GM12874 (cell line): Measurements from ENCODE around the gene GRPR.

ENCODE experiments used
- CTCF ChIP-seq: IDR thresholded peaks from 2 replicates; pipeline ENCODE4 v1.5.1; 2011; ENCODE audit warnings: low read depth, mild to moderate bottlenecking, control low read depth, low read length, moderate library complexity; ENCODE audit not compliant: insufficient read depth

The GRPR gene

GRCh38 chrX:16114611-16115010 lies 8.8 kb upstream of the GRPR start:
- TF ChIP-seq CTCF: no peak

- TF ChIP-seq CTCF: no peak
Measured at GRCh38 chrX:16119353-16120220, 3.8 kb upstream of the GRPR start.

- TF ChIP-seq CTCF: no peak
Measured at GRCh38 chrX:16120431-16120830, 2.9 kb upstream of the GRPR start.

- no peak for TF ChIP-seq CTCF
Measured at GRCh38 chrX:16124201-16124600, 836 bp downstream of the GRPR start.

- TF ChIP-seq CTCF: no peak
Measured at GRCh38 chrX:16125520-16126149, 2.3 kb downstream of the GRPR start.

- no peak for TF ChIP-seq CTCF
Measured at GRCh38 chrX:16130707-16131106, 7.3 kb downstream of the GRPR start.

- no peak for TF ChIP-seq CTCF
Measured at GRCh38 chrX:16134936-16135335, 11.6 kb downstream of the GRPR start.
